A549 (cell line): Measurements from ENCODE around the gene TUBGCP6. TPM values are rescaled to one million over a fixed set of nuclear protein-coding genes. Genes with fewer than 3 reads are reported as not detected.

Source experiments
- ATAC-seq, 2 experiments: fragments of 200-7000 bp in 1 of 2; fragments of >200 bp in 1 of 2; cut with Nextera tagmentation in 1 of 2; cut with Tn5 transposase in 1 of 2; 3 replicates each; pipeline versions ENCODE4 v1.8.0 to v1.9.1; 2018 to 2020; ENCODE audit warnings: mild to moderate bottlenecking in 1 of 2, moderate library complexity in 1 of 2
- CTCF ChIA-PET: fragments of 300-600 bp; sonication (Branson Sonifier 250); formaldehyde crosslinking; extraction: SDS; loops from one replicate; lab custom pipeline; 2021; ENCODE audit warnings: antibody characterized with exemption, inconsistent platforms; lab: Yijun Ruan, JAX
- POLR2A ChIA-PET: fragments of 350-600 bp; formaldehyde crosslinking; extraction: SDS; loops from one replicate; lab custom pipeline; 2021; ENCODE audit warnings: antibody characterized with exemption, inconsistent platforms; lab: Yijun Ruan, JAX
- DNase-seq, 2 experiments: peaks; one replicate each; pipeline versions ENCODE4 v3.0.0 to v3.0.0-alpha.2; 2011 to 2016; ENCODE audit warnings: low read depth in 1 of 2, low spot score in 1 of 2
- FAIRE-seq: peaks from 2 replicates; lab custom pipeline; 2011; peaks lifted over from hg19 to GRCh38; lab: Jason Lieb, UNC
- H3K27ac ChIP-seq, 2 experiments: fragments of >200 bp; sonication (Bioruptor Twin); formaldehyde crosslinking; 3 replicates each; pipeline ENCODE4 v1.5.1; 2016 to 2017
- H3K4me1 ChIP-seq: fragments of >200 bp; sonication (Bioruptor Twin); formaldehyde crosslinking; 3 replicates; pipeline ENCODE4 v1.6.1; 2016
- H3K4me2 ChIP-seq: fragments of >200 bp; sonication (Bioruptor Twin); formaldehyde crosslinking; 3 replicates; pipeline ENCODE4 v1.6.1; 2016
- H3K4me3 ChIP-seq: fragments of >200 bp; sonication (Bioruptor Twin); formaldehyde crosslinking; 3 replicates; pipeline ENCODE4 v1.5.1; 2016
- H3K9me3 ChIP-seq: fragments of >200 bp; sonication (Bioruptor Twin); formaldehyde crosslinking; 3 replicates; pipeline ENCODE4 v1.6.1; 2016
- BHLHE40 ChIP-seq: IDR thresholded peaks from 2 replicates; pipeline ENCODE4 v1.6.1; 2012; ENCODE audit warnings: low read depth, low read length, inconsistent platforms
- CBX2 ChIP-seq: fragments of 200-600 bp; sonication (generic); IDR thresholded peaks from 2 replicates; pipeline ENCODE4 v1.6.1; 2016; ENCODE audit warnings: low read depth, mild to moderate bottlenecking, borderline replicate concordance
- CHD2 ChIP-seq: fragments of 150-350 bp; IDR thresholded peaks from 2 replicates; pipeline ENCODE4 v1.6.1; 2014; ENCODE audit warnings: low read length; ENCODE audit not compliant: partially characterized antibody
- CHD4 ChIP-seq: fragments of 200-600 bp; sonication (generic); IDR thresholded peaks from 2 replicates; pipeline ENCODE4 v1.6.1; 2016; ENCODE audit warnings: antibody characterized with exemption, mild to moderate bottlenecking, borderline replicate concordance
- EHF ChIP-seq: fragments of 250-450 bp; sonication (Bioruptor Pico); IDR thresholded peaks from 2 replicates; pipeline ENCODE4 v1.5.0; 2020; ENCODE audit warnings: mild to moderate bottlenecking
- EHMT2 ChIP-seq: fragments of 200-600 bp; sonication (generic); IDR thresholded peaks from 2 replicates; pipeline ENCODE4 v1.6.1; 2016; ENCODE audit warnings: antibody characterized with exemption, low read depth, mild to moderate bottlenecking, moderate library complexity
- EP300 ChIP-seq, 2 experiments: fragments of >200 bp; sonication (Bioruptor Twin); formaldehyde crosslinking; IDR thresholded peaks; 2 replicates in 1 of 2; 3 replicates in 1 of 2; pipeline ENCODE4 v1.6.1; 2016 to 2017
- GATA3 ChIP-seq: IDR thresholded peaks from 2 replicates; pipeline ENCODE4 v1.6.1; 2012; ENCODE audit warnings: borderline replicate concordance
- HMGXB4 ChIP-seq: fragments of 250-450 bp; sonication (Bioruptor Pico); IDR thresholded peaks from 2 replicates; pipeline ENCODE4 v1.5.0; 2021; ENCODE audit warnings: mild to moderate bottlenecking, moderate library complexity, borderline replicate concordance
- HOXA7 ChIP-seq: fragments of 250-450 bp; sonication (Bioruptor Pico); IDR thresholded peaks from 2 replicates; pipeline ENCODE4 v1.5.0; 2020; ENCODE audit warnings: mild to moderate bottlenecking, moderate library complexity
- HOXB13 ChIP-seq: fragments of 250-450 bp; sonication (Bioruptor Pico); IDR thresholded peaks from 2 replicates; pipeline ENCODE4 v1.5.0; 2020; ENCODE audit warnings: low read depth, mild to moderate bottlenecking, moderate library complexity
- KDM1A ChIP-seq: fragments of 200-600 bp; sonication (generic); IDR thresholded peaks from 2 replicates; pipeline ENCODE4 v1.6.1; 2016; ENCODE audit warnings: low read depth, mild to moderate bottlenecking
- KDM5A ChIP-seq: fragments of 200-600 bp; sonication (generic); IDR thresholded peaks from 2 replicates; pipeline ENCODE4 v1.6.1; 2016; ENCODE audit warnings: antibody characterized with exemption, mild to moderate bottlenecking
- MAZ ChIP-seq: fragments of 150-350 bp; IDR thresholded peaks from 2 replicates; pipeline ENCODE4 v1.6.1; 2014; ENCODE audit warnings: antibody characterized with exemption, low read depth, low read length, borderline replicate concordance
- NPAS2 ChIP-seq: fragments of 250-450 bp; sonication (Bioruptor Pico); IDR thresholded peaks from 2 replicates; pipeline ENCODE4 v1.8.0; 2022; ENCODE audit warnings: mild to moderate bottlenecking, moderate library complexity, borderline replicate concordance
- NR3C1 ChIP-seq: fragments of >200 bp; sonication (Bioruptor Twin); formaldehyde crosslinking; IDR thresholded peaks from 3 replicates; pipeline ENCODE4 v1.6.1; 2017
- RAD21 ChIP-seq, 2 experiments: fragments of >200 bp in 1 of 2; sonication (Bioruptor Twin) in 1 of 2; formaldehyde crosslinking in 1 of 2; IDR thresholded peaks in 1 of 2; conservative IDR thresholded peaks in 1 of 2; 2 replicates in 1 of 2; 3 replicates in 1 of 2; pipeline ENCODE4 v1.6.1; 2012 to 2018; ENCODE audit warnings: inconsistent platforms in 1 of 2
- SREBF2 ChIP-seq: fragments of 450-650 bp; IDR thresholded peaks from 2 replicates; pipeline ENCODE4 v1.6.1; 2014; ENCODE audit warnings: mild to moderate bottlenecking, moderate library complexity
- TFCP2L1 ChIP-seq: fragments of 250-450 bp; sonication (Bioruptor Pico); IDR thresholded peaks from 2 replicates; pipeline ENCODE4 v1.5.0; 2021; ENCODE audit warnings: mild to moderate bottlenecking
- TP53 ChIP-seq: fragments of 250-450 bp; sonication (Bioruptor Pico); IDR thresholded peaks from 2 replicates; pipeline ENCODE4 v1.5.0; 2021; ENCODE audit warnings: mild to moderate bottlenecking, moderate library complexity
- ZNF302 ChIP-seq: fragments of 250-450 bp; sonication (Bioruptor Pico); IDR thresholded peaks from 2 replicates; pipeline ENCODE4 v1.9.0; 2021; ENCODE audit warnings: inconsistent platforms, mild to moderate bottlenecking, moderate library complexity
- ZSCAN20 ChIP-seq: fragments of 250-450 bp; sonication (Bioruptor Pico); IDR thresholded peaks from 2 replicates; pipeline ENCODE4 v1.8.0; 2022; ENCODE audit warnings: mild to moderate bottlenecking, moderate library complexity
- WGBS: methylation state at CpG from one replicate; pipeline ENCODE4 v1.1.6; 2017; ENCODE audit errors: missing lambda C conversion rate; 5-methylcytosine and 5-hydroxymethylcytosine counted together
- polyA plus RNA-seq, 4 experiments: library from polyadenylated mRNA; depleted of rRNA in 3 of 4; stranded (reverse); fragments of >200 nt; fragmentation: RNase III in 1 of 4; extraction: RNeasy Plus Mini Kit Qiagen cat#74134 plus additional on column Dnase treatment in 1 of 4; gene quantifications; 2 replicates in 3 of 4; 3 replicates in 1 of 4; pipeline ENCODE4 v1.2.3, GENCODE V29; 2011 to 2017
- TF ChIP-seq, protein P1 (sequence below): fragments of 150-350 bp; IDR thresholded peaks from 2 replicates; pipeline ENCODE4 v1.6.1; 2014; ENCODE audit warnings: low read depth, mild to moderate bottlenecking, low read length
- TF ChIP-seq, protein P2 (sequence below): fragments of >200 bp; sonication (Bioruptor Twin); formaldehyde crosslinking; IDR thresholded peaks from 3 replicates; pipeline ENCODE4 v1.6.1; 2016

The TUBGCP6 gene
- polyA plus RNA-seq, 2 of the 4 experiments (the other 2 are of a cell fraction), result 6.5 to 14.2 TPM

DNA sequence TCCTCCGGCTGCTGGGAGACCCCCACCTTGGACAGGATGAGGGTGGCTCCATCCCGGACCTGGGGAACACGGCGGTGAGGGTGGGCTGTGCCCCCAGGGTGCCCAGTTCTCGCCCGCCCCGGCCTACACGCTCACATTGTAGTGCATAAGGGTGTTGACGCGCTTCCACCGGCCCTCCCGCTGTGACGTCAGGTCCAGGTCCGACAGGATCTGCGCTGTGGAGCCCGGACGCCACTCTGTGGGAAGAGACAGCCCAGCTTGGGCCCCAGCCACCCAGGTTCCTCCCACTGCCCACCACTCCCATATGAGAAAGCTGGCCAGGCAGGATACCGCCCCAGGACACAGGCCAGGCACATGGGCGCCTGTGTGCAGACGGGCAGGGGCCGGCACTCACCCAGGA lies 33.6 kb upstream of the TUBGCP6 start:
- H3K4me2 ChIP-seq, result no peak overlapping the region
- no peaks in the 10 kb centered on the region; the same call in 2 of the 3 replicates for H3K9me3 ChIP-seq
- TF ChIP-seq HOXA7 (CRISPR knock-in tag) (no peak), BHLHE40 (no peak), CHD4 (no peak), EHF (CRISPR knock-in tag) (no peak), GATA3 (no peak), CHD2 (no peak)
- no CpG with 5 or more reads among the region's 21 CpGs for WGBS
- no peak for DNase-seq
- ChIA-PET POLR2A (no interaction called here), CTCF (no interaction called here)
- ATAC-seq, result no peak
- H3K27ac ChIP-seq, result no peak overlapping the region
- no peak overlapping the region for H3K4me3 ChIP-seq
- peaks cover 21% of the 10 kb centered on the region for H3K4me1 ChIP-seq
- no peak for FAIRE-seq

DNA sequence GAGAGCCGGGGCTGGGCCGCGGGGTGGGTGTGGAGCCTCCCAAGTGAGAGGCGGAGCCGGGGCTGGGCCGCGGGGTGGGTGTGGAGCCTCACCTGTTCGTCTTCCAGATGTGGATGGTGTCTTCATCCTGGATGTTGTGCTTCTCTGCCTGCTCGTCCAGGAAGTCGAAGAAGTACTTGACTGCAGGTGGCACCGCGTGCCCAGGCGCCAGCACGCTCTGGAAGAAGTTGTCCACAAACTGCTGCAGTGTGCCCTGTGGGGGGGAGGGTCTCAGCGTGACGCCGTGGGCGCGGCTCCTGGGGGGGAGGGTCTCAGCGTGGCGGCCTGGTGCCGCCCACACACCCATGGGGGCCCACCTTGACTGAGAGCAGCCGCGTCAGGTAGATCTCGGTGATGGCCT lies 32.9 kb upstream of the TUBGCP6 start:
- POLR2A ChIA-PET, result no interaction called here
- DNase-seq, result no peak
- Histone ChIP-seq H3K4me1 (peaks cover 14% of the 10 kb centered on the region), H3K4me2 (no peak overlapping the region), H3K9me3 (no peaks in the 10 kb centered on the region; the same call in 2 of the 3 replicates), H3K27ac (no peak overlapping the region), H3K4me3 (no peak overlapping the region)
- 92% methylated on average over 14 of the region's 25 CpGs for WGBS
- FAIRE-seq, result no peak
- no peak for ATAC-seq
- CTCF ChIA-PET, result interaction anchor here (2.8 kb wide), 1 partner anchor 20 kb away, joined by 15 read pairs; no protein-coding TSS in a partner anchor
- TF ChIP-seq KDM5A (no peak), HMGXB4 (CRISPR knock-in tag) (no peak), HOXB13 (CRISPR knock-in tag) (no peak), TP53 (CRISPR knock-in tag) (no peak), KDM1A (no peak), SREBF2 (no peak), MAZ (no peak), NPAS2 (no peak), CBX2 (no peak), ZSCAN20 (CRISPR knock-in tag) (no peak), EP300 (IDR thresholded peaks at IDR 0.05) (no peak), ZNF302 (no peak), EHF (CRISPR knock-in tag) (no peak), RAD21 (conservative IDR thresholded peaks at IDR 0.05 in 1 of 2, IDR thresholded peaks at IDR 0.05 in 1 of 2) (no peak), TFCP2L1 (CRISPR knock-in tag) (no peak), NR3C1 (no peak), EHMT2 (no peak)
- TF ChIP-seq, protein P1, sequence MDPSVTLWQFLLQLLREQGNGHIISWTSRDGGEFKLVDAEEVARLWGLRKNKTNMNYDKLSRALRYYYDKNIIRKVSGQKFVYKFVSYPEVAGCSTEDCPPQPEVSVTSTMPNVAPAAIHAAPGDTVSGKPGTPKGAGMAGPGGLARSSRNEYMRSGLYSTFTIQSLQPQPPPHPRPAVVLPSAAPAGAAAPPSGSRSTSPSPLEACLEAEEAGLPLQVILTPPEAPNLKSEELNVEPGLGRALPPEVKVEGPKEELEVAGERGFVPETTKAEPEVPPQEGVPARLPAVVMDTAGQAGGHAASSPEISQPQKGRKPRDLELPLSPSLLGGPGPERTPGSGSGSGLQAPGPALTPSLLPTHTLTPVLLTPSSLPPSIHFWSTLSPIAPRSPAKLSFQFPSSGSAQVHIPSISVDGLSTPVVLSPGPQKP, result no peak
- TF ChIP-seq, protein P2, sequence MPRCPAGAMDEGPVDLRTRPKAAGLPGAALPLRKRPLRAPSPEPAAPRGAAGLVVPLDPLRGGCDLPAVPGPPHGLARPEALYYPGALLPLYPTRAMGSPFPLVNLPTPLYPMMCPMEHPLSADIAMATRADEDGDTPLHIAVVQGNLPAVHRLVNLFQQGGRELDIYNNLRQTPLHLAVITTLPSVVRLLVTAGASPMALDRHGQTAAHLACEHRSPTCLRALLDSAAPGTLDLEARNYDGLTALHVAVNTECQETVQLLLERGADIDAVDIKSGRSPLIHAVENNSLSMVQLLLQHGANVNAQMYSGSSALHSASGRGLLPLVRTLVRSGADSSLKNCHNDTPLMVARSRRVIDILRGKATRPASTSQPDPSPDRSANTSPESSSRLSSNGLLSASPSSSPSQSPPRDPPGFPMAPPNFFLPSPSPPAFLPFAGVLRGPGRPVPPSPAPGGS, result no peak
